ENCODE data around the gene DDX60. TPM values are rescaled to one million over a fixed set of nuclear protein-coding genes. Genes with fewer than 3 reads are reported as not detected.
"Not testable (repeated sequence)": the region's sequence is repeated elsewhere in the genome, so short reads cannot be mapped to it uniquely, and the experiment has no call there.

The DDX60 gene
- total RNA-seq, 3 donors from 2014 or later = 9.5 to 19.5 (median 11.0) TPM

GRCh38 chr4:168240821-168241220 lies 77.7 kb downstream of the DDX60 start:
- Histone ChIP-seq H3K4me1 (no peaks in the 10 kb centered on the region), H3K36me3 (no peaks in the 10 kb centered on the region), H3K4me3 (no peak overlapping the region), H3K27me3 (no peaks in the 10 kb centered on the region), H3K27ac (no peak overlapping the region), H3K9me3 (peaks cover 7 to 9% of the 10 kb centered on the region in 2 donors)
- intact Hi-C loops (cut with DNase I; ENCODE audit: low total_unique reads) = no loop called here
- no peak for DNase-seq (ENCODE audit: low spot score in 2 of 2)
- TF ChIP-seq POLR2AphosphoS5 (IDR thresholded peaks at IDR 0.05) (no peak), CTCF (IDR thresholded peaks at IDR 0.05) (no peak), POLR2A (IDR thresholded peaks at IDR 0.05) (no peak)

- no peaks in the 10 kb centered on the region for H3K4me1 ChIP-seq
- intact Hi-C loops (cut with DNase I; ENCODE audit: low total_unique reads) = no loop called here
- H3K9me3 ChIP-seq = no peaks in the 10 kb centered on the region
- H3K36me3 ChIP-seq = no peaks in the 10 kb centered on the region
- H3K4me3 ChIP-seq = no peak overlapping the region
- no peaks in the 10 kb centered on the region for H3K27me3 ChIP-seq
- no peak for DNase-seq (ENCODE audit: low spot score in 2 of 2)
- no peak overlapping the region for H3K27ac ChIP-seq
- no peak for TF ChIP-seq POLR2A (IDR thresholded peaks at IDR 0.05)
- no peak for TF ChIP-seq CTCF (IDR thresholded peaks at IDR 0.05)
- no peak for TF ChIP-seq POLR2AphosphoS5 (IDR thresholded peaks at IDR 0.05)
Observed at GRCh38 chr4:168221301-168221700, 97.3 kb downstream of the DDX60 start.

GRCh38 chr4:168220893-168221292 lies 97.7 kb downstream of the DDX60 start:
- Histone ChIP-seq H3K36me3 (no peaks in the 10 kb centered on the region), H3K27me3 (no peaks in the 10 kb centered on the region), H3K4me3 (no peak overlapping the region), H3K9me3 (no peaks in the 10 kb centered on the region), H3K4me1 (no peaks in the 10 kb centered on the region), H3K27ac (no peak overlapping the region)
- no peak for DNase-seq (ENCODE audit: low spot score in 2 of 2)
- TF ChIP-seq CTCF (IDR thresholded peaks at IDR 0.05) = no peak
- no peak for TF ChIP-seq POLR2AphosphoS5 (IDR thresholded peaks at IDR 0.05)
- no peak for TF ChIP-seq POLR2A (IDR thresholded peaks at IDR 0.05)
- intact Hi-C loops (cut with DNase I; ENCODE audit: low total_unique reads) = no loop called here

- TF ChIP-seq POLR2AphosphoS5 (IDR thresholded peaks at IDR 0.05) (no peak), CTCF (IDR thresholded peaks at IDR 0.05) (no peak), POLR2A (IDR thresholded peaks at IDR 0.05) (no peak)
- intact Hi-C loops (cut with DNase I; ENCODE audit: low total_unique reads) = no loop called here
- Histone ChIP-seq H3K4me1 (no peaks in the 10 kb centered on the region), H3K27me3 (no peaks in the 10 kb centered on the region), H3K4me3 (no peak overlapping the region), H3K9me3 (no peaks in the 10 kb centered on the region), H3K36me3 (no peaks in the 10 kb centered on the region), H3K27ac (no peak overlapping the region)
- DNase-seq (ENCODE audit: low spot score in 2 of 2) = no peak
Observed at GRCh38 chr4:168218645-168219044, 99.9 kb downstream of the DDX60 start.

- H3K9me3 ChIP-seq; H3K36me3 ChIP-seq; H3K4me3 ChIP-seq; H3K27ac ChIP-seq; DNase-seq (ENCODE audit: low spot score in 2 of 2); H3K4me1 ChIP-seq; H3K27me3 ChIP-seq; intact Hi-C loops (cut with DNase I; ENCODE audit: low total_unique reads): not testable (repeated sequence)
Observed at GRCh38 chr4:168213511-168213910, 105.0 kb downstream of the DDX60 start.

- no peak for TF ChIP-seq CTCF (IDR thresholded peaks at IDR 0.05)
- no peak for TF ChIP-seq POLR2AphosphoS5 (IDR thresholded peaks at IDR 0.05)
- TF ChIP-seq POLR2A (IDR thresholded peaks at IDR 0.05) = no peak
- no peak overlapping the region for H3K27ac ChIP-seq
- H3K9me3 ChIP-seq = no peaks in the 10 kb centered on the region
- no peaks in the 10 kb centered on the region for H3K36me3 ChIP-seq
- intact Hi-C loops (cut with DNase I; ENCODE audit: low total_unique reads) = no loop called here
- H3K4me3 ChIP-seq = no peak overlapping the region
- DNase-seq (ENCODE audit: low spot score in 2 of 2) = no peak
- H3K27me3 ChIP-seq = no peaks in the 10 kb centered on the region
- no peaks in the 10 kb centered on the region for H3K4me1 ChIP-seq
Observed at GRCh38 chr4:168212656-168213055, 105.9 kb downstream of the DDX60 start.
